GM12878 (cell line): Measurements from ENCODE around the gene CCL22. TPM values are rescaled to one million over a fixed set of nuclear protein-coding genes. Genes with fewer than 3 reads are reported as not detected.

Source experiments
- BHLHE40 ChIP-seq, 2 experiments: fragments of 450-650 bp in 1 of 2; IDR thresholded peaks; 2 replicates each; pipeline ENCODE4 v1.6.1; 2011 to 2017; ENCODE audit warnings: low read depth in 2 of 2, borderline replicate concordance in 1 of 2, improper control_type of control experiment in 1 of 2, low read length in 1 of 2, mild to moderate bottlenecking in 1 of 2
- BRCA1 ChIP-seq: IDR thresholded peaks from 2 replicates; pipeline ENCODE4 v1.6.1; 2011; ENCODE audit warnings: low read depth, low read length, improper control_type of control experiment
- CBX5 ChIP-seq: sonication (generic); IDR thresholded peaks from 2 replicates; pipeline ENCODE4 v1.6.1; 2016; ENCODE audit warnings: low read depth, moderate library complexity, mild to moderate bottlenecking, inconsistent platforms
- ETV6 ChIP-seq, 2 experiments: fragments of 450-650 bp in 1 of 2; IDR thresholded peaks in 1 of 2; conservative IDR thresholded peaks in 1 of 2; 2 replicates each; pipeline ENCODE4 v1.6.1; 2014; ENCODE audit warnings: antibody characterized with exemption in 1 of 2, borderline replicate concordance in 1 of 2, low read depth in 1 of 2, mild to moderate bottlenecking in 1 of 2, moderate library complexity in 1 of 2
- HDGF ChIP-seq: fragments of 450-650 bp; IDR thresholded peaks from 2 replicates; pipeline ENCODE4 v1.6.1; 2016; ENCODE audit warnings: antibody characterized with exemption
- IKZF2 ChIP-seq, 2 experiments: fragments of 450-650 bp; IDR thresholded peaks; 2 replicates each; pipeline ENCODE4 v1.6.1; 2017; ENCODE audit warnings: mild to moderate bottlenecking in 2 of 2, moderate library complexity in 2 of 2
- MTA2 ChIP-seq: fragments of 450-650 bp; IDR thresholded peaks from 2 replicates; pipeline ENCODE4 v1.6.1; 2016; ENCODE audit warnings: low read depth, mild to moderate bottlenecking, moderate library complexity
- MTA3 ChIP-seq: IDR thresholded peaks from 2 replicates; pipeline ENCODE4 v1.6.1; 2012; ENCODE audit warnings: low read length, inconsistent platforms, borderline replicate concordance
- NFYB ChIP-seq: IDR thresholded peaks from 2 replicates; pipeline ENCODE4 v1.6.1; 2011; ENCODE audit warnings: low read depth, mild to moderate bottlenecking, low read length, improper control_type of control experiment, moderate library complexity; ENCODE audit not compliant: insufficient read depth
- PAX5 ChIP-seq: IDR thresholded peaks from 2 replicates; pipeline ENCODE4 v1.6.1; 2011; ENCODE audit warnings: low read depth, low read length, borderline replicate concordance
- POU2F2 ChIP-seq: IDR thresholded peaks from 3 replicates; pipeline ENCODE4 v1.6.1; 2011; ENCODE audit warnings: low read depth, mild to moderate bottlenecking, low read length, borderline replicate concordance
- SP1 ChIP-seq: IDR thresholded peaks from one replicate; pipeline ENCODE4 v1.6.1; 2011; ENCODE audit warnings: low read depth, low read length
- SPI1 ChIP-seq: IDR thresholded peaks from 2 replicates; pipeline ENCODE4 v1.6.1; 2011; ENCODE audit warnings: low read depth, mild to moderate bottlenecking, low read length, moderate library complexity, borderline replicate concordance; ENCODE audit not compliant: insufficient read depth
- TBL1XR1 ChIP-seq: IDR thresholded peaks from 2 replicates; pipeline ENCODE4 v1.6.1; 2012; ENCODE audit warnings: low read depth, low read length, improper control_type of control experiment
- TCF12 ChIP-seq: IDR thresholded peaks from 2 replicates; pipeline ENCODE4 v1.6.1; 2011; ENCODE audit warnings: low read depth, mild to moderate bottlenecking, low read length
- ZNF217 ChIP-seq: fragments of 450-650 bp; IDR thresholded peaks from 2 replicates; pipeline ENCODE4 v1.6.1; 2017; ENCODE audit warnings: antibody characterized with exemption, mild to moderate bottlenecking
- polyA plus RNA-seq, 11 experiments: library from polyadenylated mRNA; depleted of rRNA in 4 of 11; unstranded in 6 of 11; stranded (reverse) in 5 of 11; fragments of >200 nt; fragmentation: Nextera tagmentation in 4 of 11; fragmentation: Illumina TruSeq in 1 of 11; extraction: Ambion mirVana in 4 of 11; extraction: Trizol in 1 of 11; gene quantifications; 1 replicate in 1 of 11; 2 replicates in 10 of 11; pipeline versions ENCODE4 v1.2.1 to v1.2.3, GENCODE V29; 2011 to 2016; ENCODE audit warnings: inconsistent platforms in 2 of 11, missing spikeins in 2 of 11, low read depth in 1 of 11
- total RNA-seq, 4 experiments: library from RNA; depleted of rRNA in 3 of 4; stranded (reverse); fragments of >200 nt in 3 of 4; fragmentation: Illumina TruSeq in 1 of 4; extraction: Trizol in 1 of 4; gene quantifications; 2 replicates each; pipeline versions ENCODE4 v1.2.1 to v1.2.3, GENCODE V29; 2013 to 2021
- TF ChIP-seq, protein P1 (sequence below): IDR thresholded peaks from 2 replicates; pipeline ENCODE4 v1.6.1; 2011; ENCODE audit warnings: low read depth, mild to moderate bottlenecking, low read length, moderate library complexity, borderline replicate concordance; ENCODE audit errors: extremely low read depth
- TF ChIP-seq, protein P2 (sequence below): fragments of 450-650 bp; IDR thresholded peaks from 2 replicates; pipeline ENCODE4 v1.6.1; 2016; ENCODE audit warnings: mild to moderate bottlenecking
- TF ChIP-seq, protein P3 (sequence below): fragments of 450-650 bp; IDR thresholded peaks from 2 replicates; pipeline ENCODE4 v1.6.1; 2016; ENCODE audit warnings: mild to moderate bottlenecking
- TF ChIP-seq, protein P4 (sequence below): fragments of 450-650 bp; IDR thresholded peaks from 2 replicates; pipeline ENCODE4 v1.6.1; 2017; ENCODE audit warnings: borderline replicate concordance
- TF ChIP-seq, protein P5 (sequence below): fragments of 450-650 bp; formaldehyde crosslinking; IDR thresholded peaks from 2 replicates; pipeline ENCODE4 v1.5.0; 2022; ENCODE audit warnings: mild to moderate bottlenecking, missing genetic modification characterization

Gene CCL22
- total and polyA plus RNA-seq, 10 of the 15 experiments (the other 5 are each of a cell fraction or from before 2014, with no cell fraction given): 38.0 to 704 (median 349) TPM

DNA sequence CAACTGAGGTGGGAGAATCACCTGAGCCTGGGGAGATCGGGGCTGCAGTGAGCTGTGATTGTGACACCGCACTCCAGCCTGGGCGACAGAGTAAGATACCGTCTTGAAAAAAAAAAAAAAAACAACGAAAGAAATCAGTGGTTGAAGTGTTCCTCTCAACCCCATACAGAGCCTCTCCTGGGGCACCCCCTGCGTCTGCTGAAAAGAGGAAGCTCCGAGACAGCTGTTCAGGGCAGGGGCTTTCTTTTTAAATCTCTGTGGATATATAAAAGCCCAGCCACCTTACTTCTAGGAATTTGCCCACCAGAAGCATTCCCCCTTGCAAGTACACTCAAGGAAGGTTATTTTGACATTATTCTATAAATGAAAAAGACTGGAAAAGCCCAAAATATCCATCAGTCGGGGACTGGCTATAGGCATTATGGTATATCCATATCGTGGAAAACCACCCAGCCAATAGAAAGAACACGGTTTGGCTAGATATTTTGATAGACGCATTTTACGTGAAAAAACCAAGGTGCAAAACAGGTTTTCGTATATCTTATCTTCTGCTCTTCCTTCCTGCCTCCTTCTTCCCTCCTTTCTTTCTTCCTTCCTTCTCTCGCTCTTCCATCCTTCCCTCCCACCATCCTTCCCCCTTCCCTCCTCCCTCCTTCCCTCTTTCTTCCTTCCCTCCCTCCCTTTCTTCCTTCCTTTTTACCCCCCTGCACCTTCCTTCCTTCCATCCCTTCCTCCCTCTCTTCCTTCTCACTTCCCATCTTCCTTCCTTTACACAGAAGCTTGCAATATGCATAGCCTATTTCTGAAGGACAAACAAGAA is 9.2 kb upstream of the CCL22 start (continued):
- TF ChIP-seq TBL1XR1: peak; percentile 68; the same call in 1 of the 2 replicates
- TF ChIP-seq ZNF217: 0 out of 2 replicates have a peak, but pooled peaks have one; percentile 15
- TF ChIP-seq MTA3: peak; percentile 83
- TF ChIP-seq, protein P1, sequence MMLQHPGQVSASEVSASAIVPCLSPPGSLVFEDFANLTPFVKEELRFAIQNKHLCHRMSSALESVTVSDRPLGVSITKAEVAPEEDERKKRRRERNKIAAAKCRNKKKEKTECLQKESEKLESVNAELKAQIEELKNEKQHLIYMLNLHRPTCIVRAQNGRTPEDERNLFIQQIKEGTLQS: no peak
- TF ChIP-seq, protein P2, sequence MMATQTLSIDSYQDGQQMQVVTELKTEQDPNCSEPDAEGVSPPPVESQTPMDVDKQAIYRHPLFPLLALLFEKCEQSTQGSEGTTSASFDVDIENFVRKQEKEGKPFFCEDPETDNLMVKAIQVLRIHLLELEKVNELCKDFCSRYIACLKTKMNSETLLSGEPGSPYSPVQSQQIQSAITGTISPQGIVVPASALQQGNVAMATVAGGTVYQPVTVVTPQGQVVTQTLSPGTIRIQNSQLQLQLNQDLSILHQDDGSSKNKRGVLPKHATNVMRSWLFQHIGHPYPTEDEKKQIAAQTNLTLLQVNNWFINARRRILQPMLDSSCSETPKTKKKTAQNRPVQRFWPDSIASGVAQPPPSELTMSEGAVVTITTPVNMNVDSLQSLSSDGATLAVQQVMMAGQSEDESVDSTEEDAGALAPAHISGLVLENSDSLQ: no peak
- TF ChIP-seq IKZF2 (IDR thresholded peaks at IDR 0.05): peak; percentile 66 to 70
- peak; percentile 89 for TF ChIP-seq SPI1
- TF ChIP-seq, protein P3, sequence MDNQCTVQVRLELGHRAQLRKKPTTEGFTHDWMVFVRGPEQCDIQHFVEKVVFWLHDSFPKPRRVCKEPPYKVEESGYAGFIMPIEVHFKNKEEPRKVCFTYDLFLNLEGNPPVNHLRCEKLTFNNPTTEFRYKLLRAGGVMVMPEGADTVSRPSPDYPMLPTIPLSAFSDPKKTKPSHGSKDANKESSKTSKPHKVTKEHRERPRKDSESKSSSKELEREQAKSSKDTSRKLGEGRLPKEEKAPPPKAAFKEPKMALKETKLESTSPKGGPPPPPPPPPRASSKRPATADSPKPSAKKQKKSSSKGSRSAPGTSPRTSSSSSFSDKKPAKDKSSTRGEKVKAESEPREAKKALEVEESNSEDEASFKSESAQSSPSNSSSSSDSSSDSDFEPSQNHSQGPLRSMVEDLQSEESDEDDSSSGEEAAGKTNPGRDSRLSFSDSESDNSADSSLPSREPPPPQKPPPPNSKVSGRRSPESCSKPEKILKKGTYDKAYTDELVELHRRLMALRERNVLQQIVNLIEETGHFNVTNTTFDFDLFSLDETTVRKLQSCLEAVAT: peak; percentile 33; the same call in 1 of the 2 replicates
- TF ChIP-seq ETV6 (conservative IDR thresholded peaks at IDR 0.05 in 1 of 2, IDR thresholded peaks at IDR 0.05 in 1 of 2; ENCODE audit: borderline replicate concordance in 1 of 2, low read depth in 1 of 2): peak in 1 of 2 experiments; percentile 13; a peak in 1 of 4 replicates
- TF ChIP-seq TCF12: peak; percentile 95
- TF ChIP-seq BHLHE40 (IDR thresholded peaks at IDR 0.05; ENCODE audit: borderline replicate concordance in 1 of 2, low read depth in 2 of 2, low read length in 1 of 2): peak; percentile 28 to 39; a peak in 2 of 4 replicates
- peak; percentile 59 for TF ChIP-seq MTA2
- TF ChIP-seq POU2F2: peak; percentile 8; the same call in 1 of the 3 replicates
- TF ChIP-seq SP1: no peak
- TF ChIP-seq CBX5: peak; percentile 82; the same call in 1 of the 2 replicates
- TF ChIP-seq, protein P4, sequence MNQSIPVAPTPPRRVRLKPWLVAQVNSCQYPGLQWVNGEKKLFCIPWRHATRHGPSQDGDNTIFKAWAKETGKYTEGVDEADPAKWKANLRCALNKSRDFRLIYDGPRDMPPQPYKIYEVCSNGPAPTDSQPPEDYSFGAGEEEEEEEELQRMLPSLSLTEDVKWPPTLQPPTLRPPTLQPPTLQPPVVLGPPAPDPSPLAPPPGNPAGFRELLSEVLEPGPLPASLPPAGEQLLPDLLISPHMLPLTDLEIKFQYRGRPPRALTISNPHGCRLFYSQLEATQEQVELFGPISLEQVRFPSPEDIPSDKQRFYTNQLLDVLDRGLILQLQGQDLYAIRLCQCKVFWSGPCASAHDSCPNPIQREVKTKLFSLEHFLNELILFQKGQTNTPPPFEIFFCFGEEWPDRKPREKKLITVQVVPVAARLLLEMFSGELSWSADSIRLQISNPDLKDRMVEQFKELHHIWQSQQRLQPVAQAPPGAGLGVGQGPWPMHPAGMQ: no peak
- peak; percentile 52; the same call in 1 of the 2 replicates for TF ChIP-seq NFYB
- TF ChIP-seq PAX5: peak; percentile 57; the same call in 1 of the 2 replicates
- peak; percentile 94 for TF ChIP-seq HDGF
- no peak for TF ChIP-seq BRCA1
- TF ChIP-seq, protein P5, sequence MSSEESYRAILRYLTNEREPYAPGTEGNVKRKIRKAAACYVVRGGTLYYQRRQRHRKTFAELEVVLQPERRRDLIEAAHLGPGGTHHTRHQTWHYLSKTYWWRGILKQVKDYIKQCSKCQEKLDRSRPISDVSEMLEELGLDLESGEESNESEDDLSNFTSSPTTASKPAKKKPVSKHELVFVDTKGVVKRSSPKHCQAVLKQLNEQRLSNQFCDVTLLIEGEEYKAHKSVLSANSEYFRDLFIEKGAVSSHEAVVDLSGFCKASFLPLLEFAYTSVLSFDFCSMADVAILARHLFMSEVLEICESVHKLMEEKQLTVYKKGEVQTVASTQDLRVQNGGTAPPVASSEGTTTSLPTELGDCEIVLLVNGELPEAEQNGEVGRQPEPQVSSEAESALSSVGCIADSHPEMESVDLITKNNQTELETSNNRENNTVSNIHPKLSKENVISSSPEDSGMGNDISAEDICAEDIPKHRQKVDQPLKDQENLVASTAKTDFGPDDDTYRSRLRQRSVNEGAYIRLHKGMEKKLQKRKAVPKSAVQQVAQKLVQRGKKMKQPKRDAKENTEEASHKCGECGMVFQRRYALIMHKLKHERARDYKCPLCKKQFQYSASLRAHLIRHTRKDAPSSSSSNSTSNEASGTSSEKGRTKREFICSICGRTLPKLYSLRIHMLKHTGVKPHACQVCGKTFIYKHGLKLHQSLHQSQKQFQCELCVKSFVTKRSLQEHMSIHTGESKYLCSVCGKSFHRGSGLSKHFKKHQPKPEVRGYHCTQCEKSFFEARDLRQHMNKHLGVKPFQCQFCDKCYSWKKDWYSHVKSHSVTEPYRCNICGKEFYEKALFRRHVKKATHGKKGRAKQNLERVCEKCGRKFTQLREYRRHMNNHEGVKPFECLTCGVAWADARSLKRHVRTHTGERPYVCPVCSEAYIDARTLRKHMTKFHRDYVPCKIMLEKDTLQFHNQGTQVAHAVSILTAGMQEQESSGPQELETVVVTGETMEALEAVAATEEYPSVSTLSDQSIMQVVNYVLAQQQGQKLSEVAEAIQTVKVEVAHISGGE (CRISPR knock-in tag): no peak
